Subcutaneous abdominal adipose tissue (tissue), 5 donors: ENCODE measurements around the gene LARP4B.

Experiments used
- H3K27ac ChIP-seq: one replicate; pipeline ENCODE4 v1.7.0; 2013; ENCODE audit warnings: low read depth, mild to moderate bottlenecking, inconsistent platforms, low read length, moderate library complexity
- H3K27me3 ChIP-seq, 5 donors: one replicate each; pipeline ENCODE4 v1.7.0; 2013; ENCODE audit warnings: low read length in 5 of 5, inconsistent platforms in 1 of 5; ENCODE audit not compliant: control insufficient read depth in 5 of 5, insufficient read depth in 4 of 5
- H3K36me3 ChIP-seq, 5 donors: one replicate each; pipeline ENCODE4 v1.7.0; 2013; ENCODE audit warnings: low read length in 5 of 5; ENCODE audit not compliant: control insufficient read depth in 5 of 5, insufficient read depth in 5 of 5
- H3K4me1 ChIP-seq, 5 donors: one replicate each; pipeline ENCODE4 v1.7.0; 2013; ENCODE audit warnings: low read length in 5 of 5, mild to moderate bottlenecking in 3 of 5, moderate library complexity in 1 of 5; ENCODE audit not compliant: control insufficient read depth in 5 of 5, insufficient read depth in 5 of 5
- H3K4me3 ChIP-seq, 5 donors: one replicate each; pipeline ENCODE4 v1.7.0; 2013; ENCODE audit warnings: low read length in 5 of 5, low read depth in 1 of 5
- H3K9ac ChIP-seq, 5 donors: one replicate each; pipeline ENCODE4 v1.7.0; 2013; ENCODE audit warnings: low read length in 5 of 5, mild to moderate bottlenecking in 4 of 5, moderate library complexity in 3 of 5
- H3K9me3 ChIP-seq, 5 donors: one replicate each; pipeline ENCODE4 v1.7.0; 2013; ENCODE audit warnings: low read length in 5 of 5; ENCODE audit not compliant: control insufficient read depth in 5 of 5
- donor health status: healthy.
- donor health status: healthy.
- donor health status: healthy.
- donor health status: healthy.
- donor health status: healthy.

Gene LARP4B

DNA sequence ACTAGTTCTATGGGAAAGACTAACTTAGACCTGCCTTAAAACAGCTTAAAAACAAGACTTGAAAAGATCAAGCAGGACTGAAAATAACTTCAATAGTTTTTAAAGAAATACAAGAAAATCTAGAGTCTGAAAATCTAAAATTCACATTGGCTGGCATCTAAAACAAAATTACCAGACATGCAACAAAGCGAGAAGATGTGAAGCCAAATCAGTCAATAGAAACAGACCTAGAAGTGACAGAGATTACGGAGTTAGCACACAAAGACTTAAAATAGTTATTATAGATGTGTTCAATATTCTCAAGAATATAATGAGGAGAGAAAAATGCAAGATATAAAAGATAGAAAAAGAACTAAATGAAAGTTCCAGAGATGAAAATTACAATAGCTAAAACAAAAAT, 163.7 kb downstream of the LARP4B start:
- Histone ChIP-seq H3K36me3 (no peaks in the 10 kb centered on the region), H3K9me3 (peaks cover 5 to 24% (median 19%) of the 10 kb centered on the region in 5 donors), H3K9ac (no peak overlapping the region), H3K4me1 (no peaks in the 10 kb centered on the region), H3K4me3 (no peak overlapping the region), H3K27ac (no peak overlapping the region), H3K27me3 (no peaks in the 10 kb centered on the region)

DNA sequence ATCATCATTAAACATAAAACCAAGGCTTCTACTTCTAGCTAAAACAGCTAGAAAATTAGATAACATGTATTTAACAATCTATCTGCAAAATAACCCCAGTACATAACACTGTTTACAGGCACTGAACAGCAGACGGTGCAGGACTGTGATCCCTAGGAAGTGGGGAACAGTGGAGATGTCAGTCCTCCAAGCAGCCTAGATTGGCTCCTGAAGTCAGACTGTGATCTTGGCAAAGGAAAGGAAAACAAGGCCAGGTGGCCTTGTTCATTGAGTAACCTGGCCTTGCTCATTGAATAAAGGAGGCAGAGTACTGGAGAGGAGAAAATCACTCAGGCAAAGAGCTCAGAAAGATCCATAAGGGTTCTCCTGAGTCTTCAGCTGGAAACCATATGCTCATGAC, 164.3 kb downstream of the LARP4B start:
- Histone ChIP-seq H3K9me3 (peaks cover 5 to 26% (median 19%) of the 10 kb centered on the region in 5 donors), H3K27me3 (no peaks in the 10 kb centered on the region), H3K27ac (no peak overlapping the region)

DNA sequence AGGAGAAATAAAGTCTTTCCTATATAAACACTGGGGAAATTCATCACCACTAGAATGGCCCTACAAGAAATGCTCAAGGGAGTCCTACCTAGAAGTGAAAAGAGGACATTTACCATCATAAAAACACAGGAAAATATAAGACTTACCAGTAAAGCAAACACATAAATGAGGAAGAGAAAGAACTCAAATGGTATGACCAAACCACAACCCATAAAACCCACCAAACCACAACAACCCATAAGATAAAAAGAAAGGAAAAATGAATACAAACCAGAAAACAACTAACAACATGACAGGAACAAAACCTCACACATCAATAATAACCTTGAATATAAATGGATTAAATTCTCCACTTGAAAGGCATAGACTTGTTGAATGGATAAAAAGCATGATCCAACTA, 170.1 kb downstream of the LARP4B start:
- H3K36me3 ChIP-seq: no peaks in the 10 kb centered on the region
- peaks cover 5 to 26% (median 17%) of the 10 kb centered on the region in 5 donors for H3K9me3 ChIP-seq

More for the DNA sequence above, 164.3 kb downstream of the LARP4B start:
- no peak overlapping the region for H3K4me3 ChIP-seq
- no peak overlapping the region for H3K9ac ChIP-seq
- no peaks in the 10 kb centered on the region for H3K36me3 ChIP-seq
- H3K4me1 ChIP-seq: no peaks in the 10 kb centered on the region

DNA sequence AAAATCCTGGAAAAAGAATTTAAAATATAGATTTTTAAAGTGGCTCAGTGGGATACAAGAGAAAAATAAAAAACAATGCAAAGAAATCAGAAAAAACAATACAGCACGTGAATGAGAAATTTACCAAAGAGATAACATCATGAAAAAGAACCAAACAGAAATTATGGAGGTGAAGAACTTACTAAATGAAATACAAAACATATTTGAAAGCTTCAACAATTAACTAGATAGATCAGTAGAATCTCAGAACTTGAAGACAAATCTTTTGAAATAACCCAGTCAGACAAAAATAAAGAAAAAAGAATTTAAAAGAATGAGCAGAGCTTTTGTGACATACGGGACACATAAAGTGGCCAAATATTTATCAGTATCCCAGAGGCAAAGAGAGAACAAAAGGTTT, 170.9 kb downstream of the LARP4B start:
- H3K27me3 ChIP-seq: peaks cover 0 to 2% (median 0%) of the 10 kb centered on the region in 5 donors
- no peaks in the 10 kb centered on the region for H3K4me1 ChIP-seq
- no peak overlapping the region for H3K9ac ChIP-seq
- H3K9me3 ChIP-seq: peaks cover 5 to 26% (median 17%) of the 10 kb centered on the region in 5 donors
- no peak overlapping the region for H3K4me3 ChIP-seq
- no peak overlapping the region for H3K27ac ChIP-seq
- no peaks in the 10 kb centered on the region for H3K36me3 ChIP-seq

More for the DNA sequence above, 170.1 kb downstream of the LARP4B start:
- Histone ChIP-seq H3K9ac (no peak overlapping the region), H3K27me3 (peaks cover 0 to 2% (median 0%) of the 10 kb centered on the region in 5 donors), H3K4me1 (no peaks in the 10 kb centered on the region), H3K27ac (no peak overlapping the region), H3K4me3 (no peak overlapping the region)

DNA sequence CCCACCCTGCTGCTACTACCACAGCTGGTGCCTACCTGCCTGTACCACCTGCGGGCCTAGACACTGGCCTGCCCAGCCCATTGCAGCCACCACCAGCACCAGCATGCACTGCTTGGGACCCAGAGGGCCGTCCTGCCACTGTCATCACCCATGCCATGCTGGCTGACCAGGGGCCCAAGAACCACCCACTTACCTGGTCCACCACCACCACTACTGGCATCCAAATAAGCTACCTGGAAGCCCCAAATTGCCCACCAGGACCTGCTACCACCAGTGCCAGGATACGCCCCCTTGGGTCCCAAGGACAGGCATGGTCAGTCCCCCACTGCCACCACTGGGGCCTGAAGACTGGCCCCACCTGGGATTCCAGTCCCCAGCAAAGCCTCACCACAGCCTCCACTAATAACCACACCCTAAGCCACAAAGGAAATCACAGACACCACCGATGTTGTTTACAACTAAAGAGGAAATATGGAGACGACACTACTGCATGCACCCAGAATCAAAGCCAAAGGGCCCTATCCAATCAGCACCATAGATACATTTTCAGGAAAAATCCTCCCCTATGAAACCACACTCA, 171.5 kb downstream of the LARP4B start:
- Histone ChIP-seq H3K27me3 (peaks cover 0 to 2% (median 0%) of the 10 kb centered on the region in 5 donors), H3K4me1 (no peaks in the 10 kb centered on the region), H3K9me3 (peaks cover 9 to 28% (median 21%) of the 10 kb centered on the region in 5 donors), H3K9ac (no peak overlapping the region), H3K4me3 (no peak overlapping the region), H3K27ac (no peak overlapping the region), H3K36me3 (no peaks in the 10 kb centered on the region)
